Calu3 (cell line): Measurements from ENCODE around the gene PAK1IP1. TPM values are rescaled to one million over a fixed set of nuclear protein-coding genes. Genes with fewer than 3 reads are reported as not detected.

Source experiments
- BruUV-seq: library from RNA; stranded (reverse); fragments of 400-500 nt; replicated peaks from 2 replicates; lab custom pipeline; 2021; lab: Mats Ljungman, UMichigan
- CTCF ChIA-PET: fragments of 300-600 bp; sonication (Branson Sonifier 250); formaldehyde crosslinking; loops from one replicate; lab custom pipeline; 2022; ENCODE audit warnings: antibody characterized with exemption; lab: Charles Lee
- DNase-seq: peaks from one replicate; pipeline ENCODE4 v3.0.0; 2022
- H3K27ac Mint-ChIP-seq: one replicate; pipeline ENCODE4 v1.8.0; 2022; ENCODE audit warnings: mixed read lengths; ENCODE audit not compliant: unreplicated experiment
- H3K27me3 Mint-ChIP-seq: one replicate; pipeline ENCODE4 v1.8.0; 2022; ENCODE audit warnings: mixed read lengths; ENCODE audit not compliant: unreplicated experiment
- H3K36me3 Mint-ChIP-seq: one replicate; pipeline ENCODE4 v1.8.0; 2022; ENCODE audit warnings: mild to moderate bottlenecking, moderate library complexity, mixed read lengths; ENCODE audit not compliant: insufficient read depth, unreplicated experiment
- H3K4me1 Mint-ChIP-seq: one replicate; pipeline ENCODE4 v1.8.0; 2022; ENCODE audit warnings: mild to moderate bottlenecking, low read depth, mixed read lengths; ENCODE audit not compliant: unreplicated experiment
- H3K4me3 Mint-ChIP-seq: one replicate; pipeline ENCODE4 v1.8.0; 2022; ENCODE audit warnings: mild to moderate bottlenecking, low read depth, moderate library complexity, mixed read lengths; ENCODE audit not compliant: unreplicated experiment
- H3K9me3 Mint-ChIP-seq: one replicate; pipeline ENCODE4 v1.8.0; 2022; ENCODE audit warnings: low read depth, mixed read lengths; ENCODE audit not compliant: unreplicated experiment
- intact Hi-C: fragments of 100-400 bp; cut with micrococcal nuclease; formaldehyde crosslinking; loops from one replicate; pipeline ENCODE4 v1.10.0; 2022; ENCODE audit not compliant: unreplicated experiment
- total RNA-seq: library from RNA; stranded (reverse); gene quantifications from 2 replicates; pipeline ENCODE4 v1.2.3, GENCODE V29; 2022
- TF ChIP-seq, protein P1 (sequence below): fragments of 200-600 bp; IDR thresholded peaks from one replicate; pipeline ENCODE4 v1.8.0; 2022; ENCODE audit warnings: antibody characterized with exemption; ENCODE audit not compliant: unreplicated experiment

PAK1IP1 gene
- total RNA-seq, 1 experiment from 2014 or later, result 15.8 TPM

DNA sequence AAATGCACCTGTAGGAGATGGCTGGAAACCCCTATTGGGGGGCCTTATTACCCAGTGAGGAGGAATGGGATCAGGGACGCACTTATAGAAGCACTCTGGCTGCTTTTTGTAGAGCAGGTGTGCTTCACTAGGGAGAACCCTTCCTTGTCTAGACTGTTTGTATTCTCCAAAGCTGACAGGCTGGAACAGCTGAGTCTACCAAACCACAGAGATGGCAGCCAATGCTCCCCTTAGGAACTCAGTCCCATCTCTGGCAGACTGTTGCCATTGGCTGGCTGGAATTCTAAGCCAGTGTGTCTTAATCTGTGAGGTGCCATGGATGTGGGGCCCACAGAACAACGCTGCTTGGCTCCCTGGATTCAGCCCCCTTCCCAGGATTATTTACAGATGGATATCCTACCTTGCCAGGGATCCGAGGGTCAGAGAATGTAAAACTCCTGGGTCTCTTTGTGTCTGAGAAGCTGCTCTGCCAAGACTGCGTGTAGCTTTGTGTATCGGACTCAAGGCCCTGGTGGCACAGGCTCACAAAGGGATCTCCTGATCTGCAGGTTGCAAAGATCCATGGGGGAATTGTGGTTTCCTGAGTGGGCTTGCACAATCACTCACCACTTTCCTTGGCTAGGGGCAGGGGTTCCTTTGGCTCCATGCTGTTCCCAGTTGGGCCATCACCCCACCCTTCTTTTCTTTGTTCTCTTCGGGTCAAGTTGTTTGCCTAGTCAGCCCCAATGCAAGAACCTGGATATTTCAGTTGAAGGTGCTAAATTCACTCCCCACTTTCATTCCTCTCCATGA lies 26.4 kb upstream of the PAK1IP1 start:
- H3K4me3 Mint-ChIP-seq, result no peak overlapping the region
- DNase-seq, result no peak
- BruUV-seq, result no TSS peak
- CTCF ChIA-PET, result interaction anchor here (0.8 kb wide), 1 partner anchor 18 kb away, joined by 3 read pairs; no protein-coding TSS in a partner anchor
- H3K36me3 Mint-ChIP-seq, result no peaks in the 10 kb centered on the region
- no peak overlapping the region for H3K27ac Mint-ChIP-seq
- peaks cover 43% of the 10 kb centered on the region for H3K27me3 Mint-ChIP-seq
- H3K4me1 Mint-ChIP-seq, result no peaks in the 10 kb centered on the region
- H3K9me3 Mint-ChIP-seq, result no peaks in the 10 kb centered on the region
- TF ChIP-seq, protein P1, sequence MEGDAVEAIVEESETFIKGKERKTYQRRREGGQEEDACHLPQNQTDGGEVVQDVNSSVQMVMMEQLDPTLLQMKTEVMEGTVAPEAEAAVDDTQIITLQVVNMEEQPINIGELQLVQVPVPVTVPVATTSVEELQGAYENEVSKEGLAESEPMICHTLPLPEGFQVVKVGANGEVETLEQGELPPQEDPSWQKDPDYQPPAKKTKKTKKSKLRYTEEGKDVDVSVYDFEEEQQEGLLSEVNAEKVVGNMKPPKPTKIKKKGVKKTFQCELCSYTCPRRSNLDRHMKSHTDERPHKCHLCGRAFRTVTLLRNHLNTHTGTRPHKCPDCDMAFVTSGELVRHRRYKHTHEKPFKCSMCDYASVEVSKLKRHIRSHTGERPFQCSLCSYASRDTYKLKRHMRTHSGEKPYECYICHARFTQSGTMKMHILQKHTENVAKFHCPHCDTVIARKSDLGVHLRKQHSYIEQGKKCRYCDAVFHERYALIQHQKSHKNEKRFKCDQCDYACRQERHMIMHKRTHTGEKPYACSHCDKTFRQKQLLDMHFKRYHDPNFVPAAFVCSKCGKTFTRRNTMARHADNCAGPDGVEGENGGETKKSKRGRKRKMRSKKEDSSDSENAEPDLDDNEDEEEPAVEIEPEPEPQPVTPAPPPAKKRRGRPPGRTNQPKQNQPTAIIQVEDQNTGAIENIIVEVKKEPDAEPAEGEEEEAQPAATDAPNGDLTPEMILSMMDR, result no peak
- intact Hi-C loops, result no loop called here

DNA sequence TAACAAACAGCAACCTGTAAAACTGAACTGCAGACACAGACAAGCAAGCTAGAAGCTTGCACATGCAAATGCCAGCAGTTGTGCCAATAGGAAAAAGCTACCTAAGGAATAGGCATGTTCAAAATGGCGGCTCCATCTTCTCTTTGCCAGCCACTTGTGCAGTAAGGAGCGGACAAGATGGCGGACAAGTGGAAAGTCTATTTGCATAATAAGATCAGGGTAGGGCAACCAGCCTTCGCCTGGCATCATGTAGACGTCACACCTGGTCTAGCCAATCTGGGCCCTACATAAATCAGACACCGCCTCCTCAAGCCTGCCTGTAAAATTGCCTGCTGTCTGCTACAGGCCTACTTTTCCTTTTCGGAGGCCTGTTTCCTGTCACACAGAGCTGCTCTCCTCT lies 18.4 kb upstream of the PAK1IP1 start:
- intact Hi-C loops, result no loop called here
- CTCF ChIA-PET, result no interaction called here
- Mint-ChIP-seq H3K36me3 (no peaks in the 10 kb centered on the region), H3K4me3 (no peak overlapping the region), H3K27ac (no peak overlapping the region), H3K9me3 (no peaks in the 10 kb centered on the region), H3K27me3 (no peaks in the 10 kb centered on the region), H3K4me1 (no peaks in the 10 kb centered on the region)
- DNase-seq, result no peak
- no TSS peak for BruUV-seq
- TF ChIP-seq, protein P1, result no peak

DNA sequence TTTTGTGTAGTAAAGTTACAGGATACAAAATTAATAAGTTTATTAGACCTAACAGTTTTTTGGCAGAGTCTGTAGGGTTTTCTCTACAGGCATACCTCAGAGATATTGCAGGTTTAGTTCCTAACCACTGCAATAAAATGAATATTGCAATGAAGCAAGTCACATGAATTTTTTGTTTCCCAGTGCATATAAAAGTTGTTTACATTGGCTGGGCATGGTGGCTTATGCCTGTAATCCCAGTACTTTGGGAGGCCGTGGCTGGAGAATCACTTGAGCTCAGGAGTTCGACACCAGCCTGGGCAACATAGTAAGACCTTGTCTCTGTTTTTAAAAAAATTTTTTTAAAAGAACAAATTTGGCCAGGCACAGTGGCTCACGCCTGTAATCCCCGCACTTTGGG lies 16.3 kb upstream of the PAK1IP1 start:
- no TSS peak for BruUV-seq
- CTCF ChIA-PET, result no interaction called here
- Mint-ChIP-seq H3K9me3 (no peaks in the 10 kb centered on the region), H3K4me3 (no peak overlapping the region), H3K4me1 (no peaks in the 10 kb centered on the region), H3K27me3 (no peaks in the 10 kb centered on the region), H3K27ac (no peak overlapping the region), H3K36me3 (no peaks in the 10 kb centered on the region)
- intact Hi-C loops, result no loop called here
- DNase-seq, result no peak
- TF ChIP-seq, protein P1, result no peak

DNA sequence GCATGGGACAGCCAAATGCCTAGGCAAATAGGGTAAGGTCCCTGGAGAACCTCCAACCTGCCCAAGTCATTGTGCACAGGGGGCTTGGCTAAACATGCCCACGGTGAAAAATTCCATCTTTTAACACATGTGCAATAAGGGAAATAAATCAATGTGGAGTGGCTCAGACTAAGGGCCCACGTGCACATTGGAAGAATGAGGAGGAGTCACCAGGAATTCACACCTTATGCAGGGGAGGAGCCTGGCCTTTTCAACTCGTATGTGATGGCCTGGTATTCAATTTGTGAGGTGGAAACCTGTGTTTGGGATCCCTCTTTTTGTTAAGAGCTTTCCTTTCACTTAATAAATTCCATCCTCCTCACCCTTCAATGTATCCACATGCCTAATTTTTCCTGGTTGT lies 13.0 kb upstream of the PAK1IP1 start:
- Mint-ChIP-seq H3K36me3 (no peaks in the 10 kb centered on the region), H3K27me3 (peaks cover 9% of the 10 kb centered on the region), H3K4me1 (no peaks in the 10 kb centered on the region), H3K4me3 (no peak overlapping the region), H3K27ac (no peak overlapping the region), H3K9me3 (no peaks in the 10 kb centered on the region)
- DNase-seq, result no peak
- CTCF ChIA-PET, result no interaction called here
- BruUV-seq, result no TSS peak
- TF ChIP-seq, protein P1, result no peak
- intact Hi-C loops, result no loop called here
